CD4-positive, alpha-beta T cell (primary cell): ENCODE measurements around the gene CCNA1. TPM values are rescaled to one million over a fixed set of nuclear protein-coding genes. Genes with fewer than 3 reads are reported as not detected.

ENCODE experiments used
- ATAC-seq: fragments of 200-7000 bp; cut with Tn5 transposase; one replicate; pipeline ENCODE4 v1.10.0; 2022; ENCODE audit warnings: mild to moderate bottlenecking; ENCODE audit not compliant: poor library complexity
- CTCF ChIA-PET: fragments of 350-600 bp; sonication (Branson Sonifier 250); formaldehyde crosslinking; loops from one replicate; lab custom pipeline; 2021; ENCODE audit warnings: antibody characterized with exemption, inconsistent platforms; lab: Charles Lee
- POLR2A ChIA-PET: fragments of 350-600 bp; sonication (Branson Sonifier 250); formaldehyde crosslinking; loops from one replicate; lab custom pipeline; 2021; ENCODE audit warnings: antibody characterized with exemption, inconsistent platforms; lab: Charles Lee
- DNase-seq, 14 experiments: peaks; one replicate each; pipeline ENCODE4 v3.0.0-alpha.2; 2013 to 2020; ENCODE audit warnings: mixed read lengths in 2 of 14
- H3K27ac ChIP-seq, 2 donors: one replicate each; pipeline versions ENCODE4 v1.5.1 to v1.7.0; 2013; ENCODE audit warnings: low read length in 2 of 2, low read depth in 1 of 2, mild to moderate bottlenecking in 1 of 2
- H3K27me3 ChIP-seq, 2 experiments: 1 replicate in 1 of 2; 2 replicates in 1 of 2; pipeline versions ENCODE4 v1.6.1 to v1.7.0; 2013; ENCODE audit warnings: low read length in 2 of 2, control low read depth in 1 of 2, mild to moderate bottlenecking in 1 of 2, moderate library complexity in 1 of 2; ENCODE audit not compliant: insufficient read depth in 2 of 2, control insufficient read depth in 1 of 2
- H3K36me3 ChIP-seq: one replicate; pipeline ENCODE4 v1.6.1; 2013; ENCODE audit warnings: low read length, control low read depth; ENCODE audit not compliant: insufficient read depth
- H3K4me1 ChIP-seq: one replicate; pipeline ENCODE4 v1.6.1; 2013; ENCODE audit warnings: low read length, control low read depth; ENCODE audit not compliant: insufficient read depth
- H3K4me3 ChIP-seq: one replicate; pipeline ENCODE4 v1.5.1; 2013; ENCODE audit warnings: mild to moderate bottlenecking, low read length, moderate library complexity
- H3K9me3 ChIP-seq, 2 experiments: 1 replicate in 1 of 2; 2 replicates in 1 of 2; pipeline versions ENCODE4 v1.6.1 to v1.7.0; 2013; ENCODE audit warnings: low read length in 2 of 2, mild to moderate bottlenecking in 2 of 2, control low read depth in 1 of 2, moderate library complexity in 1 of 2; ENCODE audit not compliant: control insufficient read depth in 1 of 2, insufficient read depth in 1 of 2
- H3K27ac Mint-ChIP-seq: one replicate; pipeline ENCODE4 v1.8.0; 2020; ENCODE audit warnings: mixed read lengths
- H3K27me3 Mint-ChIP-seq: one replicate; pipeline ENCODE4 v1.8.0; 2021; ENCODE audit warnings: mixed read lengths
- H3K36me3 Mint-ChIP-seq: one replicate; pipeline ENCODE4 v1.8.0; 2021; ENCODE audit warnings: low read depth, mixed read lengths
- H3K4me1 Mint-ChIP-seq: one replicate; pipeline ENCODE4 v1.8.0; 2021; ENCODE audit warnings: low read depth, mixed read lengths
- H3K4me3 Mint-ChIP-seq: one replicate; pipeline ENCODE4 v1.8.0; 2020; ENCODE audit warnings: mild to moderate bottlenecking, mixed read lengths
- H3K9me3 Mint-ChIP-seq: one replicate; pipeline ENCODE4 v1.8.0; 2020; ENCODE audit warnings: mixed read lengths
- CTCF ChIP-seq: fragments of 200-600 bp; IDR thresholded peaks from one replicate; pipeline ENCODE4 v1.8.0; 2022; ENCODE audit warnings: antibody characterized with exemption, mild to moderate bottlenecking
- intact Hi-C, 2 experiments: fragments of 100-400 bp; cut with DNase I in 1 of 2; cut with micrococcal nuclease in 1 of 2; formaldehyde crosslinking; loops; one replicate each; pipeline versions ENCODE4 v1.15.1 to v1.9.0; 2023 to 2025; cut with DNase I, micrococcal nuclease
- total RNA-seq, 174 experiments: library from RNA in 2 of 174; stranded (reverse) in 2 of 174; gene quantifications; one replicate each; pipeline ENCODE4 v1.2.3 and lab custom pipeline; 2021 to 2026

Gene CCNA1
- total RNA-seq, 2 experiments from 2014 or later: not detected

GRCh38 chr13:36430247-36431203 lies 1.8 kb upstream of the CCNA1 start:
- intact Hi-C loops: no loop called here
- H3K9me3 Mint-ChIP-seq: no peaks in the 10 kb centered on the region
- H3K27ac Mint-ChIP-seq: no peak overlapping the region
- ChIA-PET POLR2A (no interaction called here), CTCF (no interaction called here)
- Histone ChIP-seq H3K36me3 (no peaks in the 10 kb centered on the region), H3K4me3 (no peak overlapping the region), H3K27ac (no peak overlapping the region), H3K4me1 (peaks cover 14% of the 10 kb centered on the region), H3K9me3 (peaks cover 0 to 13% of the 10 kb centered on the region in 2 experiments), H3K27me3 (peaks cover 22 to 45% of the 10 kb centered on the region in 2 experiments)
- no peak for TF ChIP-seq CTCF
- H3K4me3 Mint-ChIP-seq: no peak overlapping the region
- H3K27me3 Mint-ChIP-seq: peaks cover 81% of the 10 kb centered on the region
- DNase-seq (no peak), ATAC-seq (no peak)
- no peaks in the 10 kb centered on the region for H3K36me3 Mint-ChIP-seq
- H3K4me1 Mint-ChIP-seq: peaks cover 14% of the 10 kb centered on the region

DNA sequence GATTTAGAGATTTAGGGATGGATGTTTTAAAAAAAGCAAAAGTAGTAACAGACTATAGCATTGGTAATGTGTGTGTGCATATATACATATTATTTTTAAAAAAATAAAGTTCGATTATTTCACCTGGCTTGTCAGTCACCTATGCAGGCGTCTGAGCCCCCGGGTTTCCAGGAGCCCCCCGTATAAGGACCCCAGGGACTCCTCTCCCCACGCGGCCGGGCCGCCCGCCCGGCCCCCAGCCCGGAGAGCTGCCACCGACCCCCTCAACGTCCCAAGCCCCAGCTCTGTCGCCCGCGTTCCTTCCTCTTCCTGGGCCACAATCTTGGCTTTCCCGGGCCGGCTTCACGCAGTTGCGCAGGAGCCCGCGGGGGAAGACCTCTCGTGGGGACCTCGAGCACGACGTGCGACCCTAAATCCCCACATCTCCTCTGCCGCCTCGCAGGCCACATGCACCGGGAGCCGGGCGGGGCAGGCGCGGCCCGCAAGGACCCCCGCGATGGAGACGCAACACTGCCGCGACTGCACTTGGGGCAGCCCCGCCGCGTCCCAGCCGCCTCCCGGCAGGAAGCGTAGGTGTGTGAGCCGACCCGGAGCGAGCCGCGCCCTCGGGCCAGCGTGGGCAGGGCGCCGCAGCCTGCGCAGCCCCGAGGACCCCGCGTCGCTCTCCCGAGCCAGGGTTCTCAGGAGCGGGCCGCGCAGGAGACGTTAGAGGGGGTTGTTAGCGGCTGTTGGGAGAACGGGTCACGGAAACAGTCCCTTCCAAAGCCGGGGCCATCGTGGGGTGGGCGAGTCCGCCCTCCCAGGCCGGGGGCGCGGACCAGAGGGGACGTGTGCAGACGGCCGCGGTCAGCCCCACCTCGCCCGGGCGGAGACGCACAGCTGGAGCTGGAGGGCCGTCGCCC lies 840 bp upstream of the CCNA1 start:
- peaks cover 14% of the 10 kb centered on the region for H3K4me1 ChIP-seq
- Mint-ChIP-seq H3K27ac (no peak overlapping the region), H3K4me3 (no peak overlapping the region), H3K36me3 (no peaks in the 10 kb centered on the region), H3K4me1 (peaks cover 14% of the 10 kb centered on the region), H3K27me3 (peaks cover 76% of the 10 kb centered on the region), H3K9me3 (no peaks in the 10 kb centered on the region)
- ChIA-PET CTCF (no interaction called here), POLR2A (no interaction called here)
- ATAC-seq (no peak), DNase-seq (peak in 1 of 14 experiments; percentile 8)
- TF ChIP-seq CTCF: no peak
- no peak overlapping the region for H3K27ac ChIP-seq
- H3K27me3 ChIP-seq: peaks cover 20 to 45% of the 10 kb centered on the region in 2 experiments
- H3K36me3 ChIP-seq: no peaks in the 10 kb centered on the region
- no peak overlapping the region for H3K4me3 ChIP-seq
- intact Hi-C loops: no loop called here
- H3K9me3 ChIP-seq: peaks cover 0 to 13% of the 10 kb centered on the region in 2 experiments

DNA sequence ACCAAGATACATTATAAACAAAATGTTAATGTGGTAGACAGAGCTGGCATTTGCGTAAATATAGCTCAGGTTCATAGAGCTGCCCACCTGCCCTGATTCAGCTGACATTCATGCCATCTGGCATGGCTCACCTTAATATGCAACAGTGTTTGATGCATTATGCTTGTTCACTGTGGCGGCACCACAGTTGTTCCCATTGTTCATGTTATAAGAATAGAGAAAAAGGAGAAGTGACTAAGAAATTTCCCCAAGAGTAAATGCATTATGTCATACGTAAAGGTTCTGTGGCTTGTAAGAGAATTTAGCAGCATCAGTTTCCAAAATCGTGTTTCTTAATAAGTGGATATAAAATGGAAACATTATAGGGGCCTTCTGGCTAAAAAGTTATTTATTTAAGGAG lies 4.5 kb downstream of the CCNA1 start:
- no peaks in the 10 kb centered on the region for H3K9me3 Mint-ChIP-seq

More for the DNA sequence above, 4.5 kb downstream of the CCNA1 start:
- ChIA-PET CTCF (interaction anchor here (0.6 to 1.0 kb wide), 3 partner anchors 11 to 282 kb away, joined by 3 read pairs; no protein-coding TSS in a partner anchor), POLR2A (no interaction called here)
- Histone ChIP-seq H3K27me3 (peaks cover 6 to 26% of the 10 kb centered on the region in 2 experiments), H3K36me3 (no peaks in the 10 kb centered on the region), H3K27ac (no peak overlapping the region), H3K9me3 (peaks cover 0 to 4% of the 10 kb centered on the region in 2 experiments), H3K4me3 (no peak overlapping the region), H3K4me1 (peaks cover 8% of the 10 kb centered on the region)
- DNase-seq (peak in 1 of 14 experiments; percentile 11), ATAC-seq (no peak)
- H3K27me3 Mint-ChIP-seq: peaks cover 40% of the 10 kb centered on the region
- peaks cover 8% of the 10 kb centered on the region for H3K4me1 Mint-ChIP-seq
- no peak for TF ChIP-seq CTCF
- H3K4me3 Mint-ChIP-seq: no peak overlapping the region
- no peaks in the 10 kb centered on the region for H3K36me3 Mint-ChIP-seq
- intact Hi-C loops: no loop called here
- no peak overlapping the region for H3K27ac Mint-ChIP-seq
